B cell (primary cell): ENCODE measurements around the gene KCND2. TPM values are rescaled to one million over a fixed set of nuclear protein-coding genes. Genes with fewer than 3 reads are reported as not detected.

Source experiments
- ATAC-seq: fragments of 200-7000 bp; cut with Tn5 transposase; one replicate; pipeline ENCODE4 v1.10.0; 2021; ENCODE audit warnings: low read depth, mild to moderate bottlenecking, moderate number of reproducible peaks, moderate library complexity
- CTCF ChIA-PET: fragments of 350-600 bp; sonication (Branson Sonifier 250); formaldehyde crosslinking; loops from one replicate; lab custom pipeline; 2021; ENCODE audit warnings: antibody characterized with exemption, inconsistent platforms; lab: Charles Lee
- POLR2A ChIA-PET: fragments of 350-600 bp; sonication (Branson Sonifier 250); formaldehyde crosslinking; loops from one replicate; lab custom pipeline; 2021; ENCODE audit warnings: antibody characterized with exemption; lab: Charles Lee
- DNase-seq: peaks from one replicate; pipeline ENCODE4 v3.0.0; 2013
- H2AFZ ChIP-seq: 2 replicates; pipeline ENCODE4 v1.6.1; 2012; ENCODE audit warnings: mild to moderate bottlenecking, low read depth, low read length; ENCODE audit not compliant: insufficient read depth, poor library complexity, severe bottlenecking
- H3K27ac ChIP-seq, 2 donors: 1 replicate in 1 of 2; 2 replicates in 1 of 2; pipeline ENCODE4 v1.5.1; 2012 to 2013; ENCODE audit warnings: low read length in 2 of 2, mild to moderate bottlenecking in 2 of 2, moderate library complexity in 1 of 2
- H3K27me3 ChIP-seq, 4 experiments: fragments of 200-600 bp in 1 of 4; sonication (generic) in 1 of 4; replicated peaks in 1 of 4; 1 replicate in 2 of 4; 2 replicates in 2 of 4; pipeline versions ENCODE4 v1.6.1 to v1.7.0; 2013 to 2016; ENCODE audit warnings: low read length in 3 of 4, mild to moderate bottlenecking in 2 of 4, mixed read lengths in 1 of 4, moderate library complexity in 1 of 4; ENCODE audit not compliant: insufficient read depth in 4 of 4, control insufficient read depth in 3 of 4; ENCODE audit errors: control extremely low read depth in 1 of 4
- H3K36me3 ChIP-seq, 2 experiments: replicated peaks in 1 of 2; 1 replicate in 1 of 2; 2 replicates in 1 of 2; pipeline versions ENCODE4 v1.6.1 to v1.7.1; 2013; ENCODE audit warnings: low read length in 1 of 2; ENCODE audit not compliant: insufficient read depth in 2 of 2, control insufficient read depth in 1 of 2; ENCODE audit errors: control extremely low read depth in 1 of 2, extremely low read depth in 1 of 2
- H3K4me1 ChIP-seq, 2 donors: fragments of 200-600 bp in 1 of 2; sonication (generic) in 1 of 2; 1 replicate in 1 of 2; 2 replicates in 1 of 2; pipeline versions ENCODE4 v1.5.1 to v1.6.1; 2013 to 2017; ENCODE audit warnings: low read length in 2 of 2; ENCODE audit not compliant: control insufficient read depth in 2 of 2, insufficient read depth in 2 of 2
- H3K4me2 ChIP-seq: replicated peaks from 2 replicates; pipeline ENCODE3; 2012; ENCODE audit warnings: mild to moderate bottlenecking, low read depth, low read length; ENCODE audit not compliant: poor library complexity, severe bottlenecking
- H3K4me3 ChIP-seq, 5 experiments: fragments of 200-600 bp in 1 of 5; sonication (generic) in 1 of 5; 1 replicate in 3 of 5; 2 replicates in 2 of 5; pipeline versions ENCODE4 v1.5.1 to v1.7.0; 2011 to 2016; ENCODE audit warnings: low read length in 4 of 5, mild to moderate bottlenecking in 4 of 5, low read depth in 2 of 5, control low read depth in 1 of 5, moderate library complexity in 1 of 5; ENCODE audit not compliant: insufficient read depth in 1 of 5; ENCODE audit errors: control extremely low read depth in 1 of 5, extremely low read depth in 1 of 5
- H3K79me2 ChIP-seq: fragments of 200-600 bp; sonication (generic); one replicate; pipeline ENCODE4 v1.6.0; 2016; ENCODE audit warnings: low read length; ENCODE audit not compliant: control insufficient read depth, insufficient read depth
- H3K9ac ChIP-seq: fragments of 200-600 bp; sonication (generic); 2 replicates; pipeline ENCODE4 v1.6.1; 2017; ENCODE audit warnings: mild to moderate bottlenecking, low read length, moderate library complexity
- H3K9me3 ChIP-seq, 3 donors: one replicate each; pipeline versions ENCODE4 v1.6.1 to v1.7.1; 2013; ENCODE audit warnings: low read length in 2 of 3; ENCODE audit not compliant: control insufficient read depth in 2 of 3, insufficient read depth in 1 of 3; ENCODE audit errors: control extremely low read depth in 1 of 3
- H4K20me1 ChIP-seq: 2 replicates; pipeline ENCODE4 v1.6.0; 2012; ENCODE audit warnings: mild to moderate bottlenecking, low read length; ENCODE audit not compliant: insufficient read depth, control insufficient read depth, poor library complexity, severe bottlenecking
- H3K27ac Mint-ChIP-seq: one replicate; pipeline ENCODE4 v1.8.0; 2021; ENCODE audit warnings: mixed read lengths
- H3K27me3 Mint-ChIP-seq: one replicate; pipeline ENCODE4 v1.8.0; 2021; ENCODE audit warnings: mixed read lengths
- H3K4me1 Mint-ChIP-seq: one replicate; pipeline ENCODE4 v1.8.0; 2021; ENCODE audit warnings: mixed read lengths
- H3K4me3 Mint-ChIP-seq: one replicate; pipeline ENCODE4 v1.8.0; 2021; ENCODE audit warnings: mixed read lengths
- H3K9me3 Mint-ChIP-seq: one replicate; pipeline ENCODE4 v1.8.0; 2022; ENCODE audit warnings: mixed read lengths; ENCODE audit not compliant: insufficient read depth
- EZH2 ChIP-seq: IDR thresholded peaks from 2 replicates; pipeline ENCODE4 v1.6.1; 2012; ENCODE audit warnings: borderline replicate concordance, low read depth, mild to moderate bottlenecking, moderate library complexity, low read length; ENCODE audit not compliant: insufficient read depth, poor library complexity, severe bottlenecking
- WGBS: methylation state at CpG from one replicate; pipeline ENCODE4 v1.1.5; 2013; ENCODE audit warnings: missing lambda C conversion rate; ENCODE audit not compliant: insufficient coverage; 5-methylcytosine and 5-hydroxymethylcytosine counted together
- intact Hi-C: fragments of 100-400 bp; cut with micrococcal nuclease; formaldehyde crosslinking; loops from one replicate; pipeline ENCODE4 v1.10.0; 2022
- polyA plus RNA-seq: library from polyadenylated mRNA; depleted of rRNA; stranded (reverse); fragments of >200 nt; gene quantifications from 2 replicates; pipeline ENCODE4 v1.2.3, GENCODE V29; 2012
- total RNA-seq, 2 donors: library from RNA; stranded (reverse); fragments of 120-200 nt in 1 of 2; gene quantifications; 1 replicate in 1 of 2; 2 replicates in 1 of 2; pipeline versions ENCODE4 v1.2.3 to v1.2.4, GENCODE V29; 2013 to 2022
- TF ChIP-seq, protein P1 (sequence below): fragments of 200-600 bp; IDR thresholded peaks from one replicate; pipeline ENCODE4 v1.8.0; 2022; ENCODE audit warnings: antibody characterized with exemption, mild to moderate bottlenecking

KCND2 gene
- total and polyA plus RNA-seq, 2 donors (not counting 1 experiment from before 2014, with no cell fraction given), result not detected

DNA sequence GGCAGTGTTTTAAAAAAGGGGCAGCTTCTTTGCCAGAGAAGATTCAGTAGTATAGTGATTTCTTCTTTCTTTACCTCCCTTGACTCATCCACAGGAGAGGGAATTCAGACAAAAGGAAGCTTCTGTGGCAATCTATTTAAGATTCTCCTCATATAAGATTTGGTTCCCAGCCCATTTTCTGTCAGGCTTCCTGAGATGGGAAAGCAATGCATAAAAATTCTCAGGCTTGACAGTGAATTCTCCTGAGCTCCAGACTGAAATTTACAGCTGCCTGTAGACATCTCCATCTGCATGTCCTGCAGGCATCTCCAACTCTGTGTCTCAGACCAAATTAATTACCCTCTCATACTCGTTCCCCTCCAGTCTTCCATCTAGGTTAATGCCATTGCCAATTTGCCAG is 512.1 kb downstream of the KCND2 start:
- intact Hi-C loops, result no loop called here
- ATAC-seq (no peak), DNase-seq (no peak)
- no peak overlapping the region for H3K9ac ChIP-seq
- H3K4me2 ChIP-seq, result no peak overlapping the region
- H3K79me2 ChIP-seq, result no peaks in the 10 kb centered on the region
- peaks cover 0 to 2% (median 0%) of the 10 kb centered on the region in 4 experiments for H3K27me3 ChIP-seq
- H3K27me3 Mint-ChIP-seq, result peaks cover 13% of the 10 kb centered on the region
- H3K36me3 ChIP-seq, result no peaks in the 10 kb centered on the region
- no peaks in the 10 kb centered on the region for H4K20me1 ChIP-seq
- WGBS, result 64% methylated on average over 1 of the region's 1 CpG
- no peaks in the 10 kb centered on the region for H3K4me1 ChIP-seq
- H3K27ac Mint-ChIP-seq, result no peak overlapping the region
- H3K9me3 Mint-ChIP-seq, result no peaks in the 10 kb centered on the region
- H2AFZ ChIP-seq, result no peak overlapping the region
- no peak overlapping the region for H3K27ac ChIP-seq
- H3K9me3 ChIP-seq, result no peaks in the 10 kb centered on the region
- H3K4me1 Mint-ChIP-seq, result no peaks in the 10 kb centered on the region
- H3K4me3 ChIP-seq, result no peak overlapping the region
- TF ChIP-seq EZH2, result no peak
- TF ChIP-seq, protein P1, sequence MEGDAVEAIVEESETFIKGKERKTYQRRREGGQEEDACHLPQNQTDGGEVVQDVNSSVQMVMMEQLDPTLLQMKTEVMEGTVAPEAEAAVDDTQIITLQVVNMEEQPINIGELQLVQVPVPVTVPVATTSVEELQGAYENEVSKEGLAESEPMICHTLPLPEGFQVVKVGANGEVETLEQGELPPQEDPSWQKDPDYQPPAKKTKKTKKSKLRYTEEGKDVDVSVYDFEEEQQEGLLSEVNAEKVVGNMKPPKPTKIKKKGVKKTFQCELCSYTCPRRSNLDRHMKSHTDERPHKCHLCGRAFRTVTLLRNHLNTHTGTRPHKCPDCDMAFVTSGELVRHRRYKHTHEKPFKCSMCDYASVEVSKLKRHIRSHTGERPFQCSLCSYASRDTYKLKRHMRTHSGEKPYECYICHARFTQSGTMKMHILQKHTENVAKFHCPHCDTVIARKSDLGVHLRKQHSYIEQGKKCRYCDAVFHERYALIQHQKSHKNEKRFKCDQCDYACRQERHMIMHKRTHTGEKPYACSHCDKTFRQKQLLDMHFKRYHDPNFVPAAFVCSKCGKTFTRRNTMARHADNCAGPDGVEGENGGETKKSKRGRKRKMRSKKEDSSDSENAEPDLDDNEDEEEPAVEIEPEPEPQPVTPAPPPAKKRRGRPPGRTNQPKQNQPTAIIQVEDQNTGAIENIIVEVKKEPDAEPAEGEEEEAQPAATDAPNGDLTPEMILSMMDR, result no peak
- no peak overlapping the region for H3K4me3 Mint-ChIP-seq
- ChIA-PET CTCF (interaction anchor here (1.1 kb wide), 1 partner anchor 11 kb away, joined by 3 read pairs; no protein-coding TSS in a partner anchor), POLR2A (no interaction called here)

DNA sequence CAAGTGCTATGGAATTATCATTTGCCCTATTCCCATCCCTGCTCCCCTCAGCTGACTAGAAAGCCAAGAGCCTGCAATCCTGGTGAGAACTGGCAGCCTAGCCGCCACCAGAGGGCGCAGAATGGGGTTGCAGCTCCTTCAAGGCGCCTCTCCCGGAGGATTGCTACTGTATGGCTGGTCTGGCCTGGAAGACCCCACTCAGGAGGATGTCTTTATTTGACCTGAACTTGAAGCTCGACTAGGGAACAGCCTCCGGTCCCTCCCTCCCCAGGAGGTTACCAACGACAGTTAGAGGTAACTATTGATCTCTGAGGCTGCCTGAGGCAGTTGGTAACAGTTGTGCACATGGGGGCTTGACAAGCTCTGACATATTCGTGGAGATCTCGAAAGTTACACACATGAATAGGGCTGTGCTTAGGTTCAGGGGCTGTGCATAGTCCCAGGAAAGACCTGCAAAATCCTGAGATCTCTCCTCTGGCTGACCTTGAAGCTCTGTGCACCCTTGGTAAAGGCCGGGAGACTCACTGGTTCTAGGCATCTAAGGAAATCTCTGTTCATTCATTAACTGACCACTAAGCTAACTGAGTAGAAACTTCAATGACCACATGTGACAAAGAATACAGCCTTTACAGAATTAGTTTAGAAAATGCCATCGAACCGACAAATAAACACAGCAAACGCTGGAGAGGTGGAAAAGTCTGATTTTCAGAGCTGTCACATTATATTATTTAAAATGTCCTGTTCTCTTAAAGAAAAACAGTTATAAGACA is 519.3 kb downstream of the KCND2 start:
- CTCF ChIA-PET, result interaction anchor here (0.7 to 3.4 kb wide), 34 partner anchors 8 to 1207 kb away, joined by 3 to 22 read pairs (median 4); no protein-coding TSS in a partner anchor
- H3K27me3 Mint-ChIP-seq, result peaks cover 13% of the 10 kb centered on the region
- no peak overlapping the region for H3K27ac Mint-ChIP-seq
- DNase-seq, result peak; percentile 69
- no peaks in the 10 kb centered on the region for H3K9me3 Mint-ChIP-seq
- H3K4me2 ChIP-seq, result no peak overlapping the region
- no peaks in the 10 kb centered on the region for H4K20me1 ChIP-seq
- no peaks in the 10 kb centered on the region for H3K4me1 ChIP-seq
- ATAC-seq, result peak; percentile 66
- no peaks in the 10 kb centered on the region for H3K36me3 ChIP-seq
- WGBS, result 32% methylated on average over 7 of the region's 13 CpGs
- TF ChIP-seq, protein P1, result peak; percentile 88
- TF ChIP-seq EZH2, result no peak
- H3K9me3 ChIP-seq, result no peaks in the 10 kb centered on the region
- POLR2A ChIA-PET, result no interaction called here
- H3K9ac ChIP-seq, result no peak overlapping the region
- no peaks in the 10 kb centered on the region for H3K79me2 ChIP-seq
- no peak overlapping the region for H3K27ac ChIP-seq
- H3K4me3 ChIP-seq, result no peak overlapping the region
- no peak overlapping the region for H2AFZ ChIP-seq
- intact Hi-C loops, result loop anchor here (1.0 to 10.0 kb wide), 5 partner anchors 149 to 1203 kb away; no protein-coding TSS in a partner anchor
- no peak overlapping the region for H3K4me3 Mint-ChIP-seq
- H3K27me3 ChIP-seq, result no peaks in the 10 kb centered on the region
- no peaks in the 10 kb centered on the region for H3K4me1 Mint-ChIP-seq
